KOPT-K1 (cell line): ENCODE measurements around the gene LOXL3.

Experiments used
- H3K27ac ChIP-seq: fragments of 200-600 bp; sonication (generic); 2 replicates; pipeline ENCODE4 v1.5.1; 2016; ENCODE audit warnings: antibody characterized with exemption, mild to moderate bottlenecking, low read depth, low read length; ENCODE audit not compliant: poor library complexity, severe bottlenecking
- H3K36me3 ChIP-seq: fragments of 200-600 bp; sonication (generic); 2 replicates; pipeline ENCODE4 v1.5.1; 2017; ENCODE audit warnings: antibody characterized with exemption, mild to moderate bottlenecking, low read length, moderate library complexity; ENCODE audit not compliant: insufficient read depth
- H3K9me3 ChIP-seq: fragments of 200-600 bp; sonication (generic); 2 replicates; pipeline ENCODE4 v1.5.1; 2017; ENCODE audit warnings: antibody characterized with exemption, low read length, mild to moderate bottlenecking; ENCODE audit not compliant: insufficient read depth, poor library complexity, severe bottlenecking

LOXL3 gene

DNA sequence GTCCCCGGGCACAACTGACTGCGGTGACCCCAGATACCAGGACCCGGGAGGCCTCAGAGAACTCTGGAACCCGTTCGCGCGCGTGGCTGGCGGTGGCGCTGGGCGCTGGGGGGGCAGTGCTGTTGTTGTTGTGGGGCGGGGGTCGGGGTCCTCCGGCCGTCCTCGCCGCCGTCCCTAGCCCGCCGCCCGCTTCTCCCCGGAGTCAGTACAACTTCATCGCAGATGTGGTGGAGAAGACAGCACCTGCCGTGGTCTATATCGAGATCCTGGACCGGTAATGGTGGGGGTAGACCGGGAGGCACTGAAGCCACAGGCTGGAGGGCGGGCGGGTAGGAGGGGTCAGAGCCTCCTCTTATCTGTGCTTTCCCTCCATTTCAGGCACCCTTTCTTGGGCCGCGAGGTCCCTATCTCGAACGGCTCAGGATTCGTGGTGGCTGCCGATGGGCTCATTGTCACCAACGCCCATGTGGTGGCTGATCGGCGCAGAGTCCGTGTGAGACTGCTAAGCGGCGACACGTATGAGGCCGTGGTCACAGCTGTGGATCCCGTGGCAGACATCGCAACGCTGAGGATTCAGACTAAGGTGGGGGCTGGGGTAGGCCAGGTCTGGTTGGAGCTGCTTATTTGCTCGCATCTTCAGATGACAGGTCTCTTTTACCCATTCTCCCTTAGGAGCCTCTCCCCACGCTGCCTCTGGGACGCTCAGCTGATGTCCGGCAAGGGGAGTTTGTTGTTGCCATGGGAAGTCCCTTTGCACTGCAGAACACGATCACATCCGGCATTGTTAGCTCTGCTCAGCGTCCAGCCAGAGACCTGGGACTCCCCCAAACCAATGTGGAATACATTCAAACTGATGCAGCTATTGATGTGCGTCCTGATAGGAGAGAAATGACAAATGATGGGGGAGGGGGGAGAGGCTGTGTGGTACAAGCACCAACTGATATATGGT is 23.2 kb downstream of the LOXL3 start:
- H3K36me3 ChIP-seq = peaks cover 59% of the 10 kb centered on the region
- no peaks in the 10 kb centered on the region for H3K9me3 ChIP-seq
- H3K27ac ChIP-seq = peak overlapping the region; percentile 91

DNA sequence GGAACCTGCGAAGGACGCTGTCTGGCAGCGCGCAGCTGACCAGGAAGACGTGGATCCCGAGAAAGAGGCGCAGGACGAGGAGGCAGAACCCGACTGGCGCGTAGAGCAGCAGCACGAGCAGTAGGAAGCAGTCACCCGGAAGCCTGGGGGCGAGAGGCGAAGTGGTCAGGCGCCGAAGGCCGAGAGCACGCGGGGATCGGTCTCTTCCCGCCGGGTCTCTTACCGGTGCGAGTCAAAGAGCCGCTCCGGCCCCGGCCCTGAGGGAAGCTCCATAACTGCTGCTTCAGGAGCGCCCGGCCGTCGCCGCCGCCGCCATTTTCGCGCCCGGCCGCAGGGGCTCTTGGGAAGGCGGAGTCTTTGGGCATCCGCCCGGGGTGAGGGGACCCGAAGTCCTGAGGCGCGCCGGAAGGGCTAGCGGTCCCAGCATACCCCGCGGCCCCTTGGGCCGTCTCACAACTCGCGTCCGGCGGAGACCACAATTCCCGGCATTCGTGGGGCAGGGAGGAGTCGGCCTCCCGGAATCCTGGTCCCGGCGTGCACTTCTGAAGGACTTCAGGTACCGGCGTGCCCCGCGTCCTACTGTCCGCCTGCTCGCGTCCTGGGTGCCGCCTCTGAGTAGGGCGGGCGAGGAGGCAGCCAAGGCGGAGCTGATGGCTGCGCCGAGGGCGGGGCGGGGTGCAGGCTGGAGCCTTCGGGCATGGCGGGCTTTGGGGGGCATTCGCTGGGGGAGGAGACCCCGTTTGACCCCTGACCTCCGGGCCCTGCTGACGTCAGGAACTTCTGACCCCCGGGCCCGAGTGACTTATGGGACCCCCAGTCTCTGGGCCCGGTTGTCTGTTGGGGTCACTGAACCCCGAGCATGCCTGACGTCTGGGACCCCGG is 24.1 kb downstream of the LOXL3 start, which contains the start of the genes AUP1 and HTRA2:
Gene AUP1, minus strand, starts transcription at position 350 of the 882 bp plus-strand sequence. Its CDS starts 77 bp downstream, at position 273.
Gene HTRA2, plus strand, starts transcription at position 577 of the 882 bp plus-strand sequence. Its CDS starts 74 bp downstream, at position 651.
- peaks cover 65% of the 10 kb centered on the region for H3K36me3 ChIP-seq
- no peaks in the 10 kb centered on the region for H3K9me3 ChIP-seq
- peak within 1 kb of the TSS; percentile 91 for H3K27ac ChIP-seq

DNA sequence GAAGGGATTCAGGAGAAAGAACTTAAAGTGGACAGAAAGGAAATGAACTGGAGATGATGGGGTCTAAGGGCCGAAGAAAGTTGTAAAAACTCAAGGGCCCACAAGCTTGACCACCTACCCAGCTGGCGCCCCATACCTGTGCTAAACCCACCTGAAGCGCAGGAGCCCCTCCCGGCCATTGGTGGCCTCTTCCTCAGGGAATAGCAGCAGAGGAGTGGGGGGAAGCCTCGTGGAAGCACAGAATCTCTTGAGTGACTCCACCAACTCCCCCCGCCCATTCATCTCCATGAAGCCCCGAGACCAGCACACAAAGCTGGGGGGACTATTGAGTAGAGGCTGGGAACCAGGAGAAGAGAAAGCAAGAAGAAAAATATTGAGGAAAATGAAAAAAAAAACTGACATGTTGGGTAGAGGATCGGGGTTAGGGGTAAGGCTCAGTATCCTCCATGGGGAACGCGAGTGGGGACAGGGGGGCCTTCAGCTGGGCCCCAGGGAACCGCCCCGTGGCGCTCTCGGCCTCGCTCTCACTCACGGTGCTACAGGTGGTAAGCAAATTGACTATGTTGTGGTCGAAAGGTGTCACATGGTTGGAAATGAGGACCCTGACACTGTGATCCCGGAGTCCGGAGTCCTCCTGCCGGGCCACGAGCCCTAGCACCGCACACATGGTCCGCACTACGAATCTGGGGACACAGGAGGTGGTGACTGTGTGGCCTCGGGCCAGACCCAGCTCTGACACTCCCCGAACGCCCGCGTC is 25.0 kb downstream of the LOXL3 start:
- Histone ChIP-seq H3K27ac (peak overlapping the region; percentile 91), H3K9me3 (no peaks in the 10 kb centered on the region), H3K36me3 (peaks cover 60% of the 10 kb centered on the region)

DNA sequence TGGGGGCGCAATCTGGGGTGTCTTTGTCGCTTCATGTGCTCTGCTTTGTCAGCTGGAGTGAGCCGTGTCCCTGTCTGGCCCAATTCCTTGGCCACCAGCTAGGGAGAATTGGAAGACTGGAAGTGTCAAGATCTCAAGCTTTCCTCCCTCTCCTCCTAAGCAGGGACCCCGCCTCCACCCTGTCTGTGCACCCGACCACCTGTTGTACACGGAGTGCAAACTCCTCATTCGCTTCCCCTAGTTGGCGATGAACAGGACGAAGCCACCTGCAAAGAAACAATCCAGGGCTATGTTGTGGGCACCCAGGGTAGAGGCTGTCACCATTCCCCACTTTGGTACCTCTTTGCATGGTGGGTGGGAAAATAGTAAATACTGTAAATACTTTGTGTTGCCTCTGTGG is 26.0 kb downstream of the LOXL3 start:
- no peaks in the 10 kb centered on the region for H3K9me3 ChIP-seq
- H3K27ac ChIP-seq = no peak overlapping the region
- peaks cover 51% of the 10 kb centered on the region for H3K36me3 ChIP-seq

DNA sequence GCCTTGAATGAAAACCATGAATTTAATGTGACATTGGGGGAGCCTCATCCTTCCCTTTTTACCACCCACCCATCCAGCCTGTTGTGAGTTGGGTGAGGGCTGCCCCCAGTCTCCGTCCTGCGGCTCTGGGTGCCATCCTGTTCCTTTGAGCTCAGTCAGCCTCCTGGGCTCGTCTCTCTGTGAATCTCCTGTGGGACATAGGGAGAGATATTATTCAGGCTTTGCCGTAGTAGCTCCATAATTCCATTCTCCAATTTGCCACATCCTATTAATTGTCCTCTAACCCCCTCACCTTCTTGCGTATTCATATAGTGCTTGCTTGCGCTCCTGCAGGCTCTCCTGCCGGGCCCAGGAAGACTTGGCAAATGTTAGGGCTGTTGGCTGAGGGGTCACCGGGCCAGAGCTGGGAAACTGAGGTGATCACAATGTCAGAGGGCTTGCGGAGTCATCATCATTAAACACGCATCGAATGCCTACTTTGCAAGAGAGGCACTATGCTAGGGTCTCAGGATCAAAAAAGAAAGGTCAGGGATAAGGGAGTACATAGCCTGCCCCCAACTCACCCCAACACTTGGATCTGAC is 27.0 kb downstream of the LOXL3 start:
- H3K27ac ChIP-seq = no peak overlapping the region
- H3K9me3 ChIP-seq = no peaks in the 10 kb centered on the region
- H3K36me3 ChIP-seq = peaks cover 41% of the 10 kb centered on the region

DNA sequence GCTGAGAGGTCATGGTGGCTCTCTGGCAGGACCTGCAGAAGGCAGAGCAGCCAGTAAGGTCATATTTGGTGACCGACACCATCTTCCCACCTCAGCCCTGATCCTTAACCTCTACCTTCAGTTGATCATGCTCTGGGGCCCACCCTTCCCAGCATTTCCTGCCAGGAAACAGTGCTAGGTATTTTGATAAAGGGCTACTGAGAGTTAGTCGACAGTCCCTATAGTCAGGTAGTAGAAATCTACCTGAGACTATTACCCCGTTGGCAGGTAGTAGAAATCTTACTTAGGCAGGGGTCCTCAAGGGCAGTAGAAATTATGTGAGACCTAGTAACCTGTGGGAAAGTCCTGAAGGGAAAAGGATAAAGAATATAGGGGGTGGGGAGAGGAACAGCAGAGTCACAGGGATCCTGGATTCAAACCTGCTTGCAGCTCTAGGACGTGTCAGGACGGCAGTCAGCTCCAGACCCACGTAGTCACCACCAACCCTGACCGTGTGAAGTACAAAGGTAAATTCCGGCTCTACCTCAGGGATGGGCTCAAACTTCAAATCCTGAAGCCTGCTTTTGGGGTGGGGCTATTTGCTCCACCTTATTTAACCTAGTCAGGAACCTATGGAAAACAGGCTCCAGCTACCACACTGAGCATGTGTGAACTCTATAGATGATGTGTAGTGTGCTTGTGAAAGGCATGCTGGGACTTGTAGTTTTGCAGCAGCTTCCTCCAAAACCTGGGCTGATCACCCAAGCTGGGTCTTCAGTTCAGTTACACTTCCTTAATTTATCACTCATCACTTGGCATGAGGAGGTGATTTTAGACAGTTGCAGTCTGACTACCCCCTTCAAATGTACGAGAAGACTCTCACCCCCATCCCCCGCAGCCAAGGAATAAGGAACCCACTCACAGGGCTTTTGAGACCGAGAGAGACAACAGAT is 27.8 kb downstream of the LOXL3 start, which contains the start of gene DQX1:
Gene DQX1, minus strand, starts transcription at position 515 of the 932 bp plus-strand sequence. Its CDS starts 502 bp downstream, at position 13.
- Histone ChIP-seq H3K36me3 (peaks cover 34% of the 10 kb centered on the region), H3K27ac (no peak within 1 kb of the TSS), H3K9me3 (no peaks in the 10 kb centered on the region)

DNA sequence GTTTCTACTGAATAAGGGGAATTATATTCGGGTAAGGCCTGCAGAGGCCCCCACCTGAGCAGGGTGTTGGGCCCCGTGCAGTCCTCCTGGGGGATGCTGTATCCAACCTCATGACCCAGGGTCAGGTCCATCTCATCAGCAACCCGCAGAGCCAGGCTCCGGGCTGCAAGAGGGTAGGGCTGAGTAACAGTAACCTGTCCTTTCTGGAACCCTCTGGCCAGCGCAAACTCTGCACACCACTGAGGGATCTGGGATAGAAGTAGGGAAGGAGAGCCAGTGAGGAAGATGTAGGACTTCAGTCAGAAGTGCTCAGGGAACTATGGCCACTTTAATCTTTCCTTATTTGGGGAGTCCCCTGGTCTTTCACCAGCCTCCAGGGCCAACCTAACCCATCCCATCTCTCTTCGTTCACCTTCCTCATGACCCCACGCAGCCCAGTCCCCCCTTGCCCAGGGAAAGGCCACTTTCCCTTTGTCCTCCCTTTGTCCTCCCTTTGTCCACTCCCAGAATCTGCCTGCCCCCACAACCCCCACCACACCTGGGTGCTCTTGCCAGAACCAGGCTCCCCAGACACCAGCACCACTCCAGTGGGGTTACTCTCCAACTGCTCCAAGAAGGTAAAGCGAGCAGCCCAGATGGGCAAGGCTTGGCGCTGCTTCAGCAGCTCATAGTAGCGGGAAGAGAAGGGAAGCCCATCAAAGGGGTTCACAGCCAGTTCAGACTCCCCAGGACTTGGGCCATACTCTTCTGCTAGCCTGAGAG is 28.6 kb downstream of the LOXL3 start:
- Histone ChIP-seq H3K9me3 (no peaks in the 10 kb centered on the region), H3K27ac (no peak overlapping the region), H3K36me3 (peaks cover 34% of the 10 kb centered on the region)

DNA sequence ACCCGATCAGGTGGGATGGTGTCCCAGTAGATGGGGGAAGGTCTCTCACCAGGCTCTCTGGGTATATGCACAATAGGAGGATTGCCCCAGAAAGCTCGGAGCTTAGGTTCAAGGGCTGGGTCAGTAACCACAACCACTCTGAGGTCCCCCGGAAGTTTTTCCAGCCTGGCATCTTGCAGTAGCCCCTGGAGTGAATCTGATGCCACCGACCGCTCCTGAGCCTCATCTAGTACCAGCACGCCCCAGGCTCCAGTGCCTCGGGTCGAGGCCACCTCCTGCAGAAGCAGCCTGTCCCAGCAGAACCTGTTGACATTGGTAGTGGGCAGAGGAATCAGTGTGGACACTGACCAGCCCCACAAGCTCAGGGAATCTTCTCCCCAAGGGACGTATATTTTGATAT is 29.7 kb downstream of the LOXL3 start:
- Histone ChIP-seq H3K9me3 (no peaks in the 10 kb centered on the region), H3K27ac (no peak overlapping the region), H3K36me3 (peaks cover 34% of the 10 kb centered on the region)

DNA sequence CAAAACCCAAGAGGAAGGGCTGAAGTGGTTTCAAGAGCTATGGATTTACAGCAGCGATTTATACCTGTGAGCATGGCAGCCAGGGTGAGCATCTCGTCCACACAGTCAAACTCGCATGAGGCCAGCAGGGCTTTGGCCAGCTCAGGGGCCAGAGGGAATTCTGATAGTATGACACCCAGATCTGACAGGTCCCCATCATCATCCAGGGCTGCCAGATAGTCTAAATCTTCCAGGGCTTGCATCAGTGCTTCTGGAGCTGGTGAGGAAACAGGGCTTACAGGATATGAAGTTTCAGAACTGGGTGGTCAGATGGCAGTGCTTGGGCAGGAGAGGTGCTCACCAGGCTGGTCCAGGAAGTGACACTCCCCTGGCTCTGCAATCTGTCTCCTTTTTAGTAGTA is 31.2 kb downstream of the LOXL3 start:
- Histone ChIP-seq H3K27ac (no peak overlapping the region), H3K36me3 (peaks cover 26% of the 10 kb centered on the region), H3K9me3 (no peaks in the 10 kb centered on the region)

DNA sequence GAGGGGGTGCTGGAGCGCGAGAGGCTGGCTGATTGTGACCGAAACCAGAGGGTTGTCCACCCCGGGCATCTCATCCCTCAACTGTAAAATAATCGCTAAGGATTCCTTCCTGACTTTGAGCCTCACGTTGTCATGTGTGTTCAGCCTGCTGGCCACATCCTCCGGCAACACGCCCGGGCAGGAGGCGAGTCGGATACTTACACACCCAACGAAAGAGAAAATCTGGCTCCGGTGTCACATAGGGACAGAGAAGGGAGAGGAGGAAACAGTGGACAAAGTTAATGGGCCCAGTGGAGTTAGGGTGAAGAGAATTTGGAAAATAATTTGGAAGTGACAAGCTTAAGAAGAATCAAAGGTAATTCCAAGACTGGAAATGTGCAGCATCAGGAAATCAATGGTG is 37.1 kb downstream of the LOXL3 start:
- no peak overlapping the region for H3K27ac ChIP-seq
- H3K36me3 ChIP-seq = no peaks in the 10 kb centered on the region
- no peaks in the 10 kb centered on the region for H3K9me3 ChIP-seq

DNA sequence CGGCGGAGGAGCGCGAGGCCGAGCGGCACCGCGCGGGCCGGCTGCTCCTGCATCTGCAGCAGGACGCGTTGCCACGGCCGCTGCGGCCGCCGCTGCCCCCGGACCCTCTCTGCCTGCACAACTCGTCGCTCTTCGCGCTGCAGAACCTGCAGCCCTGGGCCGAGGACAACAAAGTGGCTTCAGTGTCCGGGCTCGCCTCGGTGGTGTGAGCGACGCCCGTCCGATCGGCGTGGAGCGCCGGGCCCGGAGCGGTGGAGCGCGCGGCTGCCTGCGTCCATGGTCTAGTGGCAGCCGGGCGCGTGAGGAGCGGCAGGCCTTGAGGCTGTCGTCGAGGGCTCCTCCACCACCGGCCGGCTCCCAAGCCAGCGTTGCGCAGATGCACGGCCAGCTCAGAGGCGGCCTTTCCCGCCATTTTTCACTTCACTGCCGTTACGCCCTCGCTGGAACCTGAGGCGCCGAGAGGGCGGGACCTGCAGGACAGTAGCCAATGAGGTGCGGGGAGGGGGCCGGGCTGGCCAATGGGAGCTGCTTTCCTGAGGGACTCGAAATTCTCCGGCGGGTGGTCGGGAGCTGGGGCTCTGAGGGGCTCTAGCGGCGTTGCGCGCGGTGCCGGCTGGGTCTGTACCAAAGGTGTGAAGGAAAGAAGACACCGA is 37.6 kb downstream of the LOXL3 start:
- Histone ChIP-seq H3K9me3 (no peaks in the 10 kb centered on the region), H3K27ac (no peak overlapping the region), H3K36me3 (no peaks in the 10 kb centered on the region)

DNA sequence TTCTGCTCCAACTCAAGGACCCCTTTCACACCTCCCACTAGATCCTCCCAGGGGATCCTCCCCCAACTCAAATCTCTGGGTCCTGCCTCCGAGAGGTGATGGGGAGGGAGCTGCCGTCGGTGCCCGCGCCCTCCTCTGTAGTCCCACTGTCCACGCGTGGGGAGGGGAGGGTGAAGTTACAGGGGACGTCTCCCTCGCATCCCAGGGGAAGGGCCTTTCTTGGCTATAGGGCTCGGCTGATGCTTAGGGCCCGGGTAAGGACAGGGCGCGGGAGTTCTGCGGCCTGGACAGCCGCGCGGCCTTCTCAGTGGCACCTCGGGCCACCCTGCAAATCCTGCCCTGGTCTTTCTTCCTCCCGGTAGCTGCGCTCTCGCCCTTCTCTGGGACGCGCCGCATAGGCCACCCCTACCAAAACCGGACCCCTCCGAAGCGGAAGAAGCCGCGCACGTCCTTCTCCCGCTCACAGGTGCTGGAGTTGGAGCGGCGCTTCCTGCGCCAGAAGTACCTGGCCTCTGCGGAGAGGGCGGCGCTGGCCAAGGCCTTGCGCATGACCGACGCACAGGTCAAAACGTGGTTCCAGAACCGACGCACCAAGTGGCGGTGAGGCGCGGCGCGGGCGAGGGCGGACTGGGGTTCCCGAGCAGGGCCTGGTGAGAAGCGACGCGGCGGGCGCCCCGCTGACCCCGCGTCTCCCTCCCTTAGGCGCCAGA is 38.3 kb downstream of the LOXL3 start:
- Histone ChIP-seq H3K9me3 (no peaks in the 10 kb centered on the region), H3K36me3 (no peaks in the 10 kb centered on the region), H3K27ac (no peak overlapping the region)
